Right ventricle myocardium inferior (tissue), 1 donor: ENCODE data around the gene FHAD1. TPM values are rescaled to one million over a fixed set of nuclear protein-coding genes. Genes with fewer than 3 reads are reported as not detected.

Experiments
- ATAC-seq: fragments of 200-7000 bp; cut with Tn5 transposase; one replicate; pipeline ENCODE4 v1.9.1; 2020; ENCODE audit warnings: mild to moderate bottlenecking, moderate library complexity
- DNase-seq: peaks from one replicate; pipeline ENCODE4 v3.0.0; 2021; ENCODE audit errors: missing footprints
- intact Hi-C: fragments of 100-400 bp; cut with DNase I; formaldehyde crosslinking; loops from one replicate; pipeline ENCODE4 v1.11.0; 2022
- total RNA-seq: library from RNA; stranded (reverse); fragmentation: NEBNext Ultra II Directional; extraction: Animal tissue kit (Norgen Biotek cat#: 25700); gene quantifications from one replicate; pipeline ENCODE4 v1.2.1, GENCODE V29; 2021
- donor health status: DM: no; HTN: yes; CAD: no; lungs with severe emphysema.

The FHAD1 gene
- total RNA-seq, 1 donor from 2014 or later = not detected

DNA sequence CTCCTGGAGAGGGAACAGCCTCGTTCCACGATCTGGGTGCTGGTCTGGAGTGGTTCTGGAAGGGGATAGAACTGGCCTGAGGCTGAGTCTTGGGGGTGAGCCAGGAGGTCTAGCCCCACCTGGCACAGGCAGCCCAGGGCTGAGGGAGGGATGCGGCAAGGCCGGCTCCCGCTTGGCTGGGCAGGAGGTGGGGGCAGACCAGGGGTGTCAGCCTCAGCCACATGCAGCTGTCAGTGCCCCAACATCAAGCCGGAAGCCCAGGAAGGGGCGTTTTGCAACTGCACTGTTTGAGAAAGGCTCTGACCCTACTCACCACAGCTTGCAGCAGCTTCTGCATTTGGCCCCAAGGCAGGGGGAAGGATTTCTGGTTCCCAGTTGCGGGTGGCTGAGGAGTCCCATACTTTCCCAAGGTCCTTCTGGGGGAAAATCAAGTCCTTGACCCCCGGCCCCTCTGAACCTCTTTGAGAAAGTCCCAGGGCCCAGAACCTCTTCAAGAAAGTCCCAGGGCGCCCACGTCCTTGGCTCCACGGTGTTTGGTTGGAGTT, 164.6 kb downstream of the FHAD1 start:
- peak; percentile 88 for DNase-seq
- intact Hi-C loops = no loop called here

DNA sequence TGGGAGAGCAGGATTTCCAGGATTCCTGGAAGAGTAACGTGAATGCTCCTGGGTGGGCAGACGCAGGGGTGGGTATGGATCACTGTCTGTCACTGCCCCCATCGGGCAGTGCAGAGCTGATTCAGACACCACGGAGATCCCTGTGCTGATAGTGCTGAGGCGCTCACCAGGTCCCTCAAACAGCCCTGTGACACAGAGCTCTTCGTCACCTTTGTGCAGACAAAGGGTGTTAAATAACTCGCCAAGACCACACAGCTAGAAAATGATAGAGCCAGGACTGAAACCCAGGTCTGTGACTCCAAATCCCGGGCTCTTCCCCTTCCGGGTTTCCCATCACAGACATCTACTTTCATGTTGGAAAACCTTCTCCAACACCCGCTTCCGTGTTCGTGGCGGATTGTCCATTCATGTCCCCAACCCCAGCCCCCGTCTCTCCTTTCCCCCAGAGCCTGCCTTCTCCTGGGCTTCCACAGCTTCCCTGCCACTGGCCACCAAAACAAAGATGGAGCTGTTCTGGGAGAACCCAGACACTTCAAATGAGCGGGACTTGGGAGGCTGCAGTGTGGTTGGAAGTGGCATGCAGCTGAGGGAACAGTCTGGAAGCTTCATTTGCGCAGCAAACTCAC, 165.3 kb downstream of the FHAD1 start:
- DNase-seq = no peak
- intact Hi-C loops = no loop called here

More for the DNA sequence above, 164.6 kb downstream of the FHAD1 start:
- ATAC-seq = peak; percentile 14

DNA sequence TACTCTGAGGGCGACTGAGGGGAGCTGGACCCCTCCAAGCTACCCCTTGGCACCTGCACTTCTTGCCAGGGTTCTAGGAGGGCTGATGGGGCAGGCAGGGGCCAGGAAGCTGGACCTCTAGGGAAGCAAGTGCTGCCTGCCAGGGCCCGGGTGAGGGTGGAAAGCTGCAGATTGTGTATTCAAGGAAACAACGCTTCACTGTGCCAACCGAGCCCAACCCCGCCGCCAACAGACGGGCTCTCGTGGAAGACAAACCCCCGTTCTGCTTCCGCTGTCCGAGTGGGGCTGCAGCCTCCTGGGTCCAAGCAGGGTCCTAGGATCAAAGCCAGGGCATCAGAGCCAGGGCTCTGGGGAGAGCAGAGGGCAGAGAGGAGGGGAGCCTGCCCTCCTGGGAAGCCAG, 165.8 kb downstream of the FHAD1 start:
- intact Hi-C loops = no loop called here
- DNase-seq = no peak

More for the DNA sequence above, 165.3 kb downstream of the FHAD1 start:
- no peak for ATAC-seq

DNA sequence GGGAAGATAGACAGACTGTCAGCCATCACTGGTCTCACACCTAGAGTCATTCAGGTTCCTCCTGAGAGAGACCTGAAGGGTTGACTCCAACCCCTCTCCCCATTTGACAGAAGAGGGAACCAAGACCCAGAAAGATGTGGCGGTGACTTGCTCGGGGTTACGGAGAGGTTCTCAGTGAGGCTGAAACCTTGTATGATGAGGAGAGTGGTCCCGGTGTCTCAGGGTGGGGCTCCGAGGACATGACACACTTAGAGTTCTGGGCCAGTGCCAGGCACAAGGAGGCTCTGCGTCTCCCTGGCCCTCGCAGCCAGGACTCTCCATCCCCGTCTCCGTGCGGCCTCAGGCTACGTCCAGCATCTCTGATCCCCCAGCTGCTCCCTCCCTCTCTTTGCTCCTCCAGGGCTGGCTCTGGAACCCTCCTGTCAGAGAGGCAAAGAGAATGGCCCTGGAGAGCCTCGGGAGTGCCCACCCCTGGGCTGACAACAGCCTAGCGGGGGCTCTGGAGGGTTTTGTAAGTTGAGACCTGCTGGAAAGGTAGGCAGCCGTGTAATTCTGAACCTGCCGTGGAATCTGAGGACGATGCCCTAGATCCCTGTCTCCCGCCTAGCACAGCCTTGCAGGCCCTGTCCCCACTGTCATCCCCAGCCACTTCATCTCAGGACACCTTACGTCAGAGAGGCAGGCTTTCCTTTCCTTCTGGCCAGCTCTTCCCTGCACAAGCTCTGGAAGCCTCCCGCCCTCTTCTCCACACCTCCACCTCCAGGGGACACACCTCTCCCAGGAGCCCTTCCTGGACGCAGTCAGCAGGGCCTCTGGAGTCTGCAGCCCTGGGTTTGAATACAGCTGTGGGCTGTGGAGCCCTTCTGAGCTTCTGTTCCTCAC, 166.8 kb downstream of the FHAD1 start:
- intact Hi-C loops = no loop called here
- DNase-seq = no peak
- no peak for ATAC-seq

More for the DNA sequence above, 165.8 kb downstream of the FHAD1 start:
- ATAC-seq = no peak

DNA sequence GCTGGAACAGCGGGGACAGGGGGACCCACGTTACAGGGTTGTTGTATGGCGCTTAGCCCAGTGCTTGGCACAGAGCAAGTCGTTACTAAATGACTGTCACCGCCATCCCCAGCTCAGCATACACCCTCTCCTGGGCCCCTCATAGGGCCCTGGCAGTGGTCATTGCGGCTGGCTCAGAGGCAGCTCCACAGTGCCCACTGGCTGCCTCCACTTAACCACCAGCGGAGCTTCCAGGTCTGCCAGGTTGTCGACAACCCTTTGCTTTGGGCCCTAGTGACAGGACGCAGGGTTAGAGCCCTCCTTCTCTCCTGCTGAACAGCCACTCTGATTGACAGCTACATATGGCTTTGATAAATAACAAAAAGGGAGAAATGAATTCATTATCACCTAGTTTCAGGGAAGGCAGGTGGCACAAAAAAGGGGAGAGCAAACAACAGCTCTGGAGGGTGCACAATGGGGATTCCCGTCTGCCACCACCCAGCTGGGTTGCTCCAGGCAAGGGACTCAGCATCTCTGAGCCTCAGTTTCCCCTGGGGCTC, 167.5 kb downstream of the FHAD1 start:
- intact Hi-C loops = no loop called here
- no peak for ATAC-seq
- no peak for DNase-seq

DNA sequence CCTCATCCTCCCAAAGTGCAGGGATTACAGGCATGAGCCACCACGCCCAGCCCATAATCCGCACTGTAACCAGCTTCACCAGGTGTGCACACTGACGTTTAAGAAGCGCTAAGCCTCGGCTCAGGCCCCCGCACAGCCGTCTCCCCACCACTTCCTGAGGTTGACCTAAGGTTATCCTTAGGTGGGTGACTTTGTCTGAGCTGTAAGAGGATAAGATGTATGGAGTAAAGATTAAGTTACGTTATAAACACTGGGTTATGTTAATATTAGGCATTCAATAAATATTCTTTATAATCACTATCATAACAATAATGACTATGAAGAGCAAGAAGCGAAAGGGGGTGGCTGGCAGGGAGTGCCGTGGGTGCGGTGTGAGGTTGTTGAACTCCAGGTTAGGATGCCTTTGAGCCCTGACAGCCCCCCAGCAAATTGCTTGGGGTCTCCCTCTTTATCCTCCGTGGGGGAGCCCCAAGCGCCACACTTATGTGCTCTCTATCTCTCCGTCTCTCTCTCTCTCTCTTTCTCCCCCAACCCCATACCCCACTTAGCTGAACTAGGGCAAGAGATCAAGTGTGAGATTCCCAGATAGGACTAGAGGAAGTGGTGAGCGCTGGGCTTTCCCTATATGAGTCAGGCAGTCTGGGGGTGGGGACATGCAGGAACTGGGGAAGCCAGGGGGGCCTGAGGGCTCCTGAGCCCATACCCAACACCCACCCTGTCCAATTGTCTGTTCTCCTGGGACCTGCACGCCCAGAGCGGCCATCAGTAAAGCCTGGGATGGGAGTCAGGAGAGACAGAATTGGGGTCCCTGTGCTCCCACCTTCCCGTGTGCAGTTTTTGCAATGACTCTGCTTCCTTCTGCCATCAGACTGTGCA, 170.3 kb downstream of the FHAD1 start:
- ATAC-seq (peak; percentile 36), DNase-seq (no peak)
- intact Hi-C loops = no loop called here

GRCh38 chr1:15418806-15419515, 171.9 kb downstream of the FHAD1 start:
- DNase-seq (no peak), ATAC-seq (no peak)
- intact Hi-C loops = no loop called here

DNA sequence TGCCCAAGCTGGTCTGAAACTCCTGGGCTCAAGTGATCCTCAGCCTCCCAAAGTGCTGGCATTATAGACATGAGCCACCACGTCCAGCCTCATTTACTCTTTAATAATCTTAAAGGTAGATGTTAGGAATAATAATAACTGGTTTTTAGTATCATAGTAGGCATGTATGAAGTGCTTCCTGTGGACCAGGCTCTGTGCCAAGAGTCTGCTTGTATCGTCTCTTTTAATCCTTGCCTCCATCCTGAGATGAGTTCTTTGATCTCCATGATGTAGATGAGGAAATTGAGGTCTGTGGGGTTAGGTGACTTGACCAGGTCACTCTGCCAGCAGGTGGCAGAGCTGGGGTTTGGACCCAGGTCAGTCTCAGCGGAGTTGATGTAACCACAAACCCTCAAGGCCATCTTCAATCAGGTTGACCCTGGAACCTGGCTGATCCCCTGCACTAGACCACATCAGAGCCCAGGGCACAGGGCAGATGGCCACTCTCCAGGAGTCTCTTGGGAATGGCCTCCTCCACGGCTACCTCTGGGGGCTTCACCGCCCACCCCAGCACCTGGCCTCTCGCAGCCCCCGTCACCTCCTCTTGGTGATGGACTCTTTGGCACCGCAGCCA, 173.9 kb downstream of the FHAD1 start:
- ATAC-seq (no peak), DNase-seq (no peak)
- intact Hi-C loops = no loop called here

GRCh38 chr1:15422871-15423270, 175.8 kb downstream of the FHAD1 start:
- intact Hi-C loops = no loop called here
- ATAC-seq (no peak), DNase-seq (no peak)

DNA sequence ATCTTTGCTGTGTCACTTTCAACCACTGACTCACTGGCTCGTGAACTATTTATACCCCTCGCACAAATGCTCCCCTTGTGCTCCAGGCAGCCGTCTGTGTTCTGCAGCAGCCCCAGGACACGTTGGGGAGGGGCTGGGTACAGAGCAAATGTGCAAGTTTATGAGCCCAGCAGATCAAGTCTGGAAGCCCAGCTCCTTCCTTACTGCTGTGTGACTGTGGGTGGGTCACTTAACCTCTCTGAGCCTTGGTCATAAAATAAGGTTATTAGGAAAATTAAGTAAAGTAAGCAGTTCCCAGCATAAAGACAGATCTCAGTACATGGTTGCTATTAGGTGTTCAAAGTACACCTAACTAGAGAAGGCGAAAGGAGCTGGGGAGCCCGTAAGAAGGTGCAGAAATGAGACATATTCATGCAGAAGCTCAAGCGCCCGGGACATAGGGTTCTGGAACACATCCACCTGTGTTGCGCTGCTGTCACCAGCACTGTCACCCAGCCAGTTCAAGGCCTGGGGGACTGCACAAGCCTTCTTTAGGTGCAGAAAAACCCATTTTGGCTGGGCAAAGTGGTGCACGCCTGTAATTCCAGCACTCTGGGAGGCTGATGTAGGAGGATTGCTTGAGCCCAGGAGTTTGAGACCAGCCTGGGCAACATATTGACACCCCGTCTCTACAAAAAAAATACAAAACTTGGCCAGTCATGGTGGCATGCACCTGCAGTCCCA, 176.5 kb downstream of the FHAD1 start:
- ATAC-seq (no peak), DNase-seq (no peak)
- intact Hi-C loops = no loop called here

GRCh38 chr1:15424146-15424667, 177.2 kb downstream of the FHAD1 start:
- intact Hi-C loops = no loop called here
- DNase-seq (peak; percentile 8), ATAC-seq (no peak)

- ATAC-seq = no peak
- intact Hi-C loops = no loop called here
Measured at GRCh38 chr1:15424981-15425380, 178.0 kb downstream of the FHAD1 start.

DNA sequence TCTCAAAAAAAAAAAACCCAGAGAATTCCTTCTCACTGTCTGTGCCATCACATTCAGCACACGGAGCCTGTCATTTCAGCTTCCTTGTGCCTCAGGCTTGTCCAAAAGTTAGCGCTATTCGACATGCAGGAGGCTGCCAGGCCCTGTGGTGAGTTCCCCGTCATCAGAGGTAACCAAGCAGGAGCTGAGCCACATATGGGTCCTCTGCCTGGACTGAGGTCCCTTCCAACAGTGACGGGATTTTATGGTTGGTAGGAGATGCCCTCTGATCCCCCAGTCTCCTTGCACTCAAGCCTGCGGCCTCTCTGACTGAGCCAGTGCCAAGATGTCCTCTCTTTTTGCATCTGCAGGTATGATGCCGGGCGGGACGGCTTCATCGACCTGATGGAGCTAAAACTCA, 178.5 kb downstream of the FHAD1 start:
- DNase-seq = no peak
- ATAC-seq = no peak
- intact Hi-C loops = no loop called here

More at GRCh38 chr1:15424981-15425380, 178.0 kb downstream of the FHAD1 start:
- peak; percentile 25 for DNase-seq

DNA sequence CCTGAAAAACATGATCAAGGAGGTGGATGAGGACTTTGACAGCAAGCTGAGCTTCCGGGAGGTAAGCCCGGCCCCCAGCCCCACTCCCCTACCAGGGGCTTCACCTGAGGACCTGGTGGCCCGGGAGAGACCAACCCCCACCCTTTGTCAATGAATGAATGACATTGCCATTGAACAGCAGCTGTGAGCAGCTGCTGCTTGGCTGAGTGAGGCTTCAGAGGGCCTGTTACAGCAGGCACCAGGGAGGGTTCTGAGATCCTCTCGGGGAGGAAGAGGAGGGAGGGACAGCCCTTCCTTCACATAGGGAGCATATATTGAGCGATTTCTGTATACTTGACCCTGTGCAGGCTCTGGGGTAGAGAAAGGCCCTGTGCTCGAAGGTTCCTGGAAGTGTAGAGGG, 178.9 kb downstream of the FHAD1 start:
- DNase-seq (no peak), ATAC-seq (no peak)
- intact Hi-C loops = no loop called here

GRCh38 chr1:15426492-15427279, 179.7 kb downstream of the FHAD1 start:
- DNase-seq = no peak
- ATAC-seq = peak; percentile 18

GRCh38 chr1:15427280-15427666, 180.2 kb downstream of the FHAD1 start:
- intact Hi-C loops = no loop called here
- ATAC-seq (peak; percentile 23), DNase-seq (no peak)

More at GRCh38 chr1:15426492-15427279, 179.7 kb downstream of the FHAD1 start:
- intact Hi-C loops = no loop called here
